ENCODE data around the gene PPP6R2.

PPP6R2 gene

DNA sequence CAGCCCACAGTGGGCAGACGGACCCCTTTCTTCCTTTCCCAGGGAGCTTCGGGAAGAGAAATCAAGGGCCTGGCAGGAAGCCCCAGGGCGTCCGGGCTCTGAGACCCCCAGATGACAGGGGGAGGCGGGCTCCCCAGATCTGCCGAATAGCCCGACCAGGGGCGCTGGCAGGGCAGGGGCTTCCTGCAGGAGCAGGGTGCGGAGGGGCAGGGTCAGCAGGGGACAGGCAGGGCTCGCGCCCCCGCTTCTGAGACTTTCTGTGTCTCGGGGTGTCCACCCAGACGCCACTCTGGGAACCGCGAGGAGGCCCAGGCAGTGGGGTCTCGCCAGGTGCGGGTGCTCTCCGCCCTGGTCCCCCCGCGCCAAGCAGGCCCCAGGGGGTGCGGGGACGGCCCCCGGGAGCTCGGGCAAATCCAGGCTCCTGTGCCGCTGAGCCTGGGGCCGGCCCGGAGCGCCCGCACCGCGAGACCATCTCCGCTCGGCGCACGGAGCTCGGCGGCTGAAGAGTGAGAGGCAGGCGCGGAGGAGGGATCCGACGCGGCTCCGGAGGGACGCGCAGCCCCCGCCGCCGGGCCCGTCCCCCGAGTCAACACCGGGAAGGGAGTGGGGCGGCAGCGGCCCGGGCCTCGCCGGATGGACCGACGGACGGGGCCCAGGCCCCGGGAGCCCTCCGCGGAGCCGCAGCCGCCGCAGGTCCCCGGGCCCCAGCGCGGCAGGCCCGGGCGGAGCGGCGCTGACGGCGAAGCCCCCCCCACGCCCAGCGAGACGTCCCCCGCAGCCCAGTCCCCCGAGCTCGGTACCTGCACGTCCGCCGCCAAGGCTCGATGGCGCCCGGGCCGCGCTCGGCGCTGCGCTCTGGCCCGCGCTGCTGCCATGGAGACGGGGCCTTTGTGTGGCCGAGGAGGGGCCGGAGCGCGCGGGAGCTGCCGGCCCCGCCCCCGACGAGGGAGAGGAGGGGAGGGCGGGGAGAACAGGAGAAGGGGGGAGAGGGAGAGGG lies 36.1 kb upstream of the PPP6R2 start, which contains the start of gene PLXNB2:
Gene PLXNB2 (minus strand): TSS at position 894 of the 997 bp plus-strand sequence. CDS start 17,062 bp downstream, outside the sequence.
- H3K4me3 ChIP-seq (ENCODE audit: low read depth, low read length), result peak within 1 kb of the TSS; percentile 78
- DNase-seq (ENCODE audit: low read depth, low spot score), result peak; percentile 84
- in situ Hi-C loops (cut with HindIII; ENCODE audit: low sequenced_read_pairs), result no loop called here
- TF ChIP-seq, protein P1, sequence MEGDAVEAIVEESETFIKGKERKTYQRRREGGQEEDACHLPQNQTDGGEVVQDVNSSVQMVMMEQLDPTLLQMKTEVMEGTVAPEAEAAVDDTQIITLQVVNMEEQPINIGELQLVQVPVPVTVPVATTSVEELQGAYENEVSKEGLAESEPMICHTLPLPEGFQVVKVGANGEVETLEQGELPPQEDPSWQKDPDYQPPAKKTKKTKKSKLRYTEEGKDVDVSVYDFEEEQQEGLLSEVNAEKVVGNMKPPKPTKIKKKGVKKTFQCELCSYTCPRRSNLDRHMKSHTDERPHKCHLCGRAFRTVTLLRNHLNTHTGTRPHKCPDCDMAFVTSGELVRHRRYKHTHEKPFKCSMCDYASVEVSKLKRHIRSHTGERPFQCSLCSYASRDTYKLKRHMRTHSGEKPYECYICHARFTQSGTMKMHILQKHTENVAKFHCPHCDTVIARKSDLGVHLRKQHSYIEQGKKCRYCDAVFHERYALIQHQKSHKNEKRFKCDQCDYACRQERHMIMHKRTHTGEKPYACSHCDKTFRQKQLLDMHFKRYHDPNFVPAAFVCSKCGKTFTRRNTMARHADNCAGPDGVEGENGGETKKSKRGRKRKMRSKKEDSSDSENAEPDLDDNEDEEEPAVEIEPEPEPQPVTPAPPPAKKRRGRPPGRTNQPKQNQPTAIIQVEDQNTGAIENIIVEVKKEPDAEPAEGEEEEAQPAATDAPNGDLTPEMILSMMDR (IDR thresholded peaks at IDR 0.05; ENCODE audit: low read depth, low read length), result no peak

DNA sequence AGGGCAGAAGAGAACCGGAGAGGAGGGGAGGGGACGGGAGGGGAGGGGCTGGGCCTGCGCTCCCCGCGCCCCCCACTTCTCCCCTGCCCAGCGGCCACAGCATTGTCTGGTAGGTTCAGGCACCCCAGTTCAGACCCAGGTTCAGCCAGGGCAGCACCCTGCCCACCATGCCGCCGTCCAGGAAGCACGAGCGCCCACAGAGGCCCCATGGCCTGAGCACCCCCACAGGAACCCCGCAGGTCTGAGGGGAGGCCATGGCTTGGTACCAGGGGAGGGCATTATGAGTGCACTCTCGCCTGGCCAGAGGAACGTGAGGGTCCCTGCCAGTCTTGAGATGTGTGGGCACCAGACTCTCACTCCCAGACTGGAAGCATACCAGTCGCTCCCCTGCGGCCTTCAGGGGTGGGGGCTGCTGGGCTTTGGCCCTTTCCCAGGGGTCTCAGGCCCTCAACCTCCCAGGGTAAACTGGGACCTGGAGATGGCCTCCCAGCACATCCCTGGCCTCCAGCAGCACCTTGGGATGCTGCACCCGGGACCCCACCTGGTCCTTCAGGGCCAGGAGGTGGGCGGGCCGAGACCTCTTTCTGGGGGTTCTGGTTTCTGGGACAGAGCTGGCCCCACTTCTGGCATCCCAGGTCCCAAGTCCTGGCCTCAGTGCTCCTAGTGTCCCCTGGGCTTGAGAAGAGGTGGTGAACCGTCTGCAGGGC lies 35.1 kb upstream of the PPP6R2 start:
- no peak overlapping the region for H3K4me3 ChIP-seq (ENCODE audit: low read depth, low read length)
- in situ Hi-C loops (cut with HindIII; ENCODE audit: low sequenced_read_pairs), result no loop called here
- TF ChIP-seq, protein P1 (IDR thresholded peaks at IDR 0.05; ENCODE audit: low read depth, low read length), result no peak
- no peak for DNase-seq (ENCODE audit: low read depth, low spot score)

DNA sequence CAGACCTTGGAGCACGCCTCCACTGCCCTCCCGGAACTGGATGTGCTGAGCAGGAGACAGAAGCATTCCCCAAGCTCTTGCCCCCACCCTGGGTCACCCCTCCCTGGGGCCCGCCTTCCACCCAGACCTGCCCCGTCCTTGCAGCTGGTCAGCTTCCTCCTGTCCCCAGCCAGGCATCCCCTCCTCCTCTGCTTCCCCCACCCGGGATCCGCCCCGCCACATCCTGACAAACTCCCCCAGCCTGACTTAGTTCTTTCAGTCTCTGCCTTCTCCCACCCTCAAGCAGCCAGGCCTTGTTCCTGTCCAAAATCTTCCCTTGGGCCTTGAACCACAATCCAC lies 34.6 kb upstream of the PPP6R2 start:
- in situ Hi-C loops (cut with HindIII; ENCODE audit: low sequenced_read_pairs), result no loop called here
- TF ChIP-seq, protein P1 (IDR thresholded peaks at IDR 0.05; ENCODE audit: low read depth, low read length), result no peak
- no peak overlapping the region for H3K4me3 ChIP-seq (ENCODE audit: low read depth, low read length)
- no peak for DNase-seq (ENCODE audit: low read depth, low spot score)

GRCh38 chr22:50308986-50309600 lies 34.0 kb upstream of the PPP6R2 start:
- TF ChIP-seq, protein P1 (IDR thresholded peaks at IDR 0.05; ENCODE audit: low read depth, low read length), result no peak
- no peak overlapping the region for H3K4me3 ChIP-seq (ENCODE audit: low read depth, low read length)
- in situ Hi-C loops (cut with HindIII; ENCODE audit: low sequenced_read_pairs), result no loop called here
- no peak for DNase-seq (ENCODE audit: low read depth, low spot score)

- DNase-seq (ENCODE audit: low read depth, low spot score), result no peak
- no peak overlapping the region for H3K4me3 ChIP-seq (ENCODE audit: low read depth, low read length)
- TF ChIP-seq, protein P1 (IDR thresholded peaks at IDR 0.05; ENCODE audit: low read depth, low read length), result no peak
- in situ Hi-C loops (cut with HindIII; ENCODE audit: low sequenced_read_pairs), result no loop called here
Measured at GRCh38 chr22:50309601-50309991, 33.5 kb upstream of the PPP6R2 start.

DNA sequence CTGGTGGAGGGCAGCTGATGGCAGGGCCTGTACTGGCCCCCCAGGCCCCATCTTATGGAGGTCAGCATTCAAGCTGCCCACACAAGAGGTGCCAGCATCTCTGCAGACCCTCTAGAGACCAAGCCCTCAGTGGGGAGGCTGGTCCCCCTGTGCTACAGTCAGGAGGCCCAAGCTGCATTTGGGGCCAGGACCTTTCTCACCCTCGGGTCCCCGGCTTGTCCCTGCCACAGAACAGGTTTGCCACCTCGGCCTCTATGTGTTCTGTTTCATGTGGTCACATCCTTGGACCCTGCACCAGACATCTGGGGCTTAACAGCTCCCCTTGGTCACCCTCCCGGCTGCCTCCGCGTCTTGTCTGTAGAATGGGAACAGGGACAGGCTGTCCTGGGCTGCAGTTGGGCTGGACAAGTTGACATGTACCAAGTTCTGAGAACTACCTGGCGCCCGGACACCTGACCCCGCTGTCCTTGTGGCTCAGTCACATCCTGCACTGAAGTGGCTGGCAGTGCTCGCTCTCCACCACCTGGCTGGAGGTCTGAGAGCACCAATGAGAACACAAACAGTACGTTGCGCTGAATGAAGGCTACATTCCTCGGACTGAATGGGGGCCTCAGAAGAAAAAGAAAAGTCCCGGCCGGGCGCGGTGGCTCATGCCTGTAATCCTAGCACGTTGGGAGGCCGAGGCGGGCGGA lies 33.0 kb upstream of the PPP6R2 start:
- no peak overlapping the region for H3K4me3 ChIP-seq (ENCODE audit: low read depth, low read length)
- TF ChIP-seq, protein P1 (IDR thresholded peaks at IDR 0.05; ENCODE audit: low read depth, low read length), result no peak
- DNase-seq (ENCODE audit: low read depth, low spot score), result no peak
- in situ Hi-C loops (cut with HindIII; ENCODE audit: low sequenced_read_pairs), result no loop called here
